Measurements from ENCODE around the gene THAP10. TPM values are rescaled to one million over a fixed set of nuclear protein-coding genes. Genes with fewer than 3 reads are reported as not detected.
"Not testable (repeated sequence)": the region's sequence is repeated elsewhere in the genome, so short reads cannot be mapped to it uniquely, and the experiment has no call there.

The THAP10 gene
- total RNA-seq, 2 donors from 2014 or later, result 1.3 to 3.0 TPM

- Histone ChIP-seq H3K4me1 (no peaks in the 10 kb centered on the region), H3K4me3 (no peak overlapping the region), H3K36me3 (replicated peaks in 1 of 2; ENCODE audit: insufficient read depth in 1 of 2, low read depth in 2 of 2) (no peaks in the 10 kb centered on the region), H3K27me3 (no peaks in the 10 kb centered on the region), H3K9me3 (no peaks in the 10 kb centered on the region), H3K27ac (no peak overlapping the region)
- intact Hi-C loops (cut with DNase I), result no loop called here
- 61 to 68% methylated on average over 7 of the region's 7 CpGs for WGBS, 2 donors
- no peak for DNase-seq
- no peak for ATAC-seq
- TF ChIP-seq CTCF (IDR thresholded peaks at IDR 0.05), result peak in 5 of 7 experiments; percentile 13 to 56 (median 39)
- TF ChIP-seq POLR2A (IDR thresholded peaks at IDR 0.05), result no peak
Measured at GRCh38 chr15:70875001-70875782, 17.0 kb downstream of the THAP10 start.

GRCh38 chr15:70873232-70874054, 18.8 kb downstream of the THAP10 start:
- WGBS, 2 donors, result 67 to 74% methylated on average over 2 of the region's 2 CpGs
- Histone ChIP-seq H3K27me3 (no peaks in the 10 kb centered on the region), H3K27ac (no peak overlapping the region), H3K9me3 (no peaks in the 10 kb centered on the region), H3K36me3 (replicated peaks in 1 of 2; ENCODE audit: insufficient read depth in 1 of 2, low read depth in 2 of 2) (no peaks in the 10 kb centered on the region), H3K4me1 (no peaks in the 10 kb centered on the region), H3K4me3 (no peak overlapping the region)
- DNase-seq (no peak), ATAC-seq (no peak)
- intact Hi-C loops (cut with DNase I), result no loop called here
- TF ChIP-seq CTCF (IDR thresholded peaks at IDR 0.05) (no peak), POLR2A (IDR thresholded peaks at IDR 0.05) (no peak)

GRCh38 chr15:70871490-70871889, 20.7 kb downstream of the THAP10 start:
- H3K4me1 ChIP-seq; H3K27ac ChIP-seq; ATAC-seq; DNase-seq; H3K9me3 ChIP-seq; H3K36me3 ChIP-seq (replicated peaks in 1 of 2; ENCODE audit: insufficient read depth in 1 of 2, low read depth in 2 of 2); H3K27me3 ChIP-seq; H3K4me3 ChIP-seq; intact Hi-C loops (cut with DNase I): not testable (repeated sequence)
- 94 to 95% methylated on average over 17 to 32 of the region's 34 CpGs for WGBS, 2 donors

GRCh38 chr15:70870051-70870450, 22.2 kb downstream of the THAP10 start:
- DNase-seq (no peak), ATAC-seq (no peak)
- Histone ChIP-seq H3K4me3 (no peak overlapping the region), H3K36me3 (replicated peaks in 1 of 2; ENCODE audit: insufficient read depth in 1 of 2, low read depth in 2 of 2) (no peaks in the 10 kb centered on the region), H3K9me3 (no peaks in the 10 kb centered on the region), H3K27me3 (no peaks in the 10 kb centered on the region), H3K27ac (no peak overlapping the region), H3K4me1 (no peaks in the 10 kb centered on the region)
- no peak for TF ChIP-seq CTCF (IDR thresholded peaks at IDR 0.05)
- no peak for TF ChIP-seq POLR2A (IDR thresholded peaks at IDR 0.05)
- intact Hi-C loops (cut with DNase I), result no loop called here

GRCh38 chr15:70869346-70869745, 22.9 kb downstream of the THAP10 start:
- no peaks in the 10 kb centered on the region for H3K9me3 ChIP-seq
- no peak overlapping the region for H3K27ac ChIP-seq
- H3K4me1 ChIP-seq, result no peaks in the 10 kb centered on the region
- no peaks in the 10 kb centered on the region for H3K27me3 ChIP-seq
- H3K4me3 ChIP-seq, result no peak overlapping the region
- ATAC-seq, result no peak
- DNase-seq, result no peak
- WGBS, 2 donors, result 60 to 66% methylated on average over 3 of the region's 3 CpGs
- intact Hi-C loops (cut with DNase I), result no loop called here
- H3K36me3 ChIP-seq (replicated peaks in 1 of 2; ENCODE audit: insufficient read depth in 1 of 2, low read depth in 2 of 2), result no peaks in the 10 kb centered on the region
- TF ChIP-seq CTCF (IDR thresholded peaks at IDR 0.05), result no peak
- TF ChIP-seq POLR2A (IDR thresholded peaks at IDR 0.05), result no peak
